Naive thymus-derived CD8-positive, alpha-beta T cell (primary cell): Measurements from ENCODE around the gene IQGAP3. TPM values are rescaled to one million over a fixed set of nuclear protein-coding genes. Genes with fewer than 3 reads are reported as not detected.

ENCODE experiments used
- ATAC-seq, 2 donors: fragments of 150-1000 bp; cut with Tn5 transposase in 1 of 2; sonication (Bioruptor Pico), chemical (Tn5 transposase) in 1 of 2; 1 replicate in 1 of 2; 2 replicates in 1 of 2; pipeline ENCODE4 v1.10.0; 2021; ENCODE audit warnings: mild to moderate bottlenecking in 2 of 2, moderate library complexity in 2 of 2
- POLR2A ChIA-PET: fragments of 350-600 bp; sonication (Branson Sonifier 250); formaldehyde crosslinking; loops from one replicate; lab custom pipeline; 2021; ENCODE audit warnings: antibody characterized with exemption; lab: Charles Lee
- DNase-seq, 10 donors: peaks; one replicate each; pipeline versions ENCODE4 v3.0.0 to v3.0.0-alpha.2; 2020 to 2022
- H3K27ac Mint-ChIP-seq, 10 donors: one replicate each; pipeline ENCODE4 v1.8.0; 2020 to 2022; ENCODE audit warnings: mild to moderate bottlenecking in 10 of 10, mixed read lengths in 10 of 10, moderate library complexity in 4 of 10, inconsistent platforms in 1 of 10
- H3K27me3 Mint-ChIP-seq, 5 donors: one replicate each; pipeline ENCODE4 v1.8.0; 2021 to 2022; ENCODE audit warnings: mixed read lengths in 5 of 5
- H3K36me3 Mint-ChIP-seq, 3 donors: one replicate each; pipeline ENCODE4 v1.8.0; 2020 to 2022; ENCODE audit warnings: mixed read lengths in 3 of 3, mild to moderate bottlenecking in 2 of 3, inconsistent platforms in 1 of 3
- H3K4me1 Mint-ChIP-seq, 4 donors: one replicate each; pipeline ENCODE4 v1.8.0; 2021 to 2022; ENCODE audit warnings: mixed read lengths in 4 of 4
- H3K4me3 Mint-ChIP-seq, 10 donors: one replicate each; pipeline ENCODE4 v1.8.0; 2020 to 2022; ENCODE audit warnings: mild to moderate bottlenecking in 10 of 10, mixed read lengths in 10 of 10, moderate library complexity in 6 of 10, inconsistent platforms in 1 of 10
- H3K9me3 Mint-ChIP-seq, 9 donors: one replicate each; pipeline ENCODE4 v1.8.0; 2020 to 2022; ENCODE audit warnings: mixed read lengths in 9 of 9, mild to moderate bottlenecking in 3 of 9, inconsistent platforms in 1 of 9, moderate library complexity in 1 of 9
- polyA plus RNA-seq, 3 donors: library from polyadenylated mRNA; unstranded; fragments of 300-500 nt; fragmentation: Illumina TruSeq; gene quantifications; one replicate each; pipeline ENCODE4 v1.2.3, GENCODE V29; 2021
- total RNA-seq, 8 experiments: library from RNA in 2 of 8; stranded (reverse) in 2 of 8; gene quantifications; one replicate each; pipeline ENCODE4 v1.2.3 and lab custom pipeline; 2021 to 2026

IQGAP3 gene
- total and polyA plus RNA-seq, 5 experiments from 2014 or later = 0.08 TPM; not detected in 4

DNA sequence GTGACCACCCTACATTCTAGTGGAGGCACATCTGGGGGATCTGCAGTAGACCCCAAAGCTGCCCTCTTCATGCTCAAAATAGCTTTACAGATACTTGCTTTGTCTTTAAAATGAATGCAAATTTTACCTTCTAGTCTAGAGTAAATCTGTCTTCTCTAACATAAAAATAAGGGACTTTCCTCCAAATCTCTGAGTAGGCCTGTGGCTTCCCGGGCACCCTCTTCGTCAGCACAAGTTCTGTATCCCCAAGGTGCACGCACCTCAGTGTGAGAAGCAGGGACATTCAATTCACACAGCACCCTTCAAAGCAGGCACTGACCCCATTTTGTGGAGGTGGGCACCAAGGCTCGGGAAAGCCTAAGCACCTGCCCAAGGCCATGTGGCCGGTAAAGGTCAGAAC lies 90.8 kb downstream of the IQGAP3 start:
- peaks cover 3 to 75% (median 14%) of the 10 kb centered on the region in 3 donors for H3K36me3 Mint-ChIP-seq
- H3K4me1 Mint-ChIP-seq = peaks cover 26 to 64% (median 59%) of the 10 kb centered on the region in 4 donors
- ATAC-seq = peak; percentile 31 to 51
- no peaks in the 10 kb centered on the region for H3K27me3 Mint-ChIP-seq
- H3K9me3 Mint-ChIP-seq = no peaks in the 10 kb centered on the region
- peak overlapping the region in 7 of 10 donors; percentile 0 to 56 (median 31) for H3K4me3 Mint-ChIP-seq
- DNase-seq = peak in 3 of 10 donors; percentile 26 to 35 (median 30)
- POLR2A ChIA-PET = interaction anchor here (0.6 to 15.0 kb wide), 10 partner anchors 17 to 127 kb away, joined by 3 to 359 read pairs (median 8); partner anchors contain the start of genes MEF2D and NAXE
- peak overlapping the region; percentile 79 to 99 (median 94) for H3K27ac Mint-ChIP-seq

- peaks cover 24 to 55% (median 55%) of the 10 kb centered on the region in 4 donors for H3K4me1 Mint-ChIP-seq
- ATAC-seq = peak; percentile 86 to 93
- peaks cover 0 to 84% (median 19%) of the 10 kb centered on the region in 3 donors for H3K36me3 Mint-ChIP-seq
- POLR2A ChIA-PET = interaction anchor here (0.5 to 15.0 kb wide), 17 partner anchors 9 to 536 kb away, joined by 3 to 359 read pairs (median 3); partner anchors contain the start of genes MEF2D, NAXE and TTC24
- peak overlapping the region; percentile 0 to 67 (median 52) for H3K4me3 Mint-ChIP-seq
- H3K9me3 Mint-ChIP-seq = no peaks in the 10 kb centered on the region
- H3K27ac Mint-ChIP-seq = peak overlapping the region; percentile 84 to 99 (median 94)
- no peaks in the 10 kb centered on the region for H3K27me3 Mint-ChIP-seq
- peak; percentile 66 to 91 (median 80) for DNase-seq
These were observed 91.8 kb downstream of the IQGAP3 start for GRCh38 chr1:156480411-156481192.

- Mint-ChIP-seq H3K27ac (peak overlapping the region in 8 of 10 donors; percentile 89 to 99 (median 96)), H3K4me3 (peak overlapping the region in 2 of 10 donors; percentile 8 to 57), H3K27me3 (no peaks in the 10 kb centered on the region)
These were observed 92.4 kb downstream of the IQGAP3 start for GRCh38 chr1:156480016-156480370.

GRCh38 chr1:156479093-156480015 lies 93.0 kb downstream of the IQGAP3 start:
- Mint-ChIP-seq H3K4me3 (peak overlapping the region in 1 of 10 donors; percentile 33), H3K4me1 (peaks cover 21 to 49% (median 44%) of the 10 kb centered on the region in 4 donors), H3K9me3 (no peaks in the 10 kb centered on the region), H3K27ac (peak overlapping the region in 6 of 10 donors; percentile 28 to 89 (median 56)), H3K36me3 (peaks cover 0 to 95% (median 20%) of the 10 kb centered on the region in 3 donors), H3K27me3 (no peaks in the 10 kb centered on the region)
- DNase-seq (no peak), ATAC-seq (no peak)
- POLR2A ChIA-PET = interaction anchor here (0.6 to 15.0 kb wide), 5 partner anchors 12 to 121 kb away, joined by 3 to 359 read pairs (median 9); partner anchors contain the start of genes MEF2D and NAXE

More at GRCh38 chr1:156480016-156480370, 92.4 kb downstream of the IQGAP3 start:
- Mint-ChIP-seq H3K4me1 (peaks cover 24 to 55% (median 50%) of the 10 kb centered on the region in 4 donors), H3K36me3 (peaks cover 0 to 90% (median 19%) of the 10 kb centered on the region in 3 donors), H3K9me3 (no peaks in the 10 kb centered on the region)
- POLR2A ChIA-PET = interaction anchor here (0.5 to 15.0 kb wide), 15 partner anchors 9 to 535 kb away, joined by 3 to 359 read pairs (median 3); partner anchors contain the start of genes MEF2D, NAXE and TTC24
- ATAC-seq (no peak), DNase-seq (no peak)

- Mint-ChIP-seq H3K4me3 (no peak overlapping the region), H3K27me3 (no peaks in the 10 kb centered on the region), H3K27ac (peak overlapping the region in 4 of 10 donors; percentile 13 to 79 (median 32)), H3K4me1 (peaks cover 20 to 45% (median 33%) of the 10 kb centered on the region in 4 donors), H3K9me3 (no peaks in the 10 kb centered on the region), H3K36me3 (peaks cover 0 to 98% (median 28%) of the 10 kb centered on the region in 3 donors)
- POLR2A ChIA-PET = interaction anchor here (1.1 kb wide), 1 partner anchor 10 kb away, joined by 3 read pairs; no protein-coding TSS in a partner anchor
- DNase-seq (no peak), ATAC-seq (no peak)
These were observed 94.1 kb downstream of the IQGAP3 start for GRCh38 chr1:156478250-156478627.

- DNase-seq = no peak
- ATAC-seq = no peak
- Mint-ChIP-seq H3K27ac (peak overlapping the region in 5 of 10 donors; percentile 35 to 80 (median 62)), H3K4me3 (peak overlapping the region in 1 of 10 donors; percentile 14), H3K4me1 (peaks cover 19 to 41% (median 28%) of the 10 kb centered on the region in 4 donors), H3K9me3 (no peaks in the 10 kb centered on the region), H3K27me3 (no peaks in the 10 kb centered on the region), H3K36me3 (peaks cover 0 to 98% (median 31%) of the 10 kb centered on the region in 3 donors)
- POLR2A ChIA-PET = interaction anchor here (1.1 to 2.4 kb wide), 3 partner anchors 9 to 31 kb away, joined by 3 to 10 read pairs (median 4); partner anchors contain the start of gene MEF2D
These were observed 94.7 kb downstream of the IQGAP3 start for GRCh38 chr1:156477526-156478249.

- H3K27ac Mint-ChIP-seq = peak overlapping the region in 6 of 10 donors; percentile 46 to 77 (median 64)
- H3K27me3 Mint-ChIP-seq = no peaks in the 10 kb centered on the region
- no peaks in the 10 kb centered on the region for H3K9me3 Mint-ChIP-seq
- POLR2A ChIA-PET = interaction anchor here (1.3 to 2.4 kb wide), 3 partner anchors 19 to 32 kb away, joined by 3 to 10 read pairs (median 4); partner anchors contain the start of gene MEF2D
- peaks cover 16 to 32% (median 18%) of the 10 kb centered on the region in 4 donors for H3K4me1 Mint-ChIP-seq
- peaks cover 0 to 96% (median 29%) of the 10 kb centered on the region in 3 donors for H3K36me3 Mint-ChIP-seq
- H3K4me3 Mint-ChIP-seq = no peak overlapping the region
- DNase-seq (no peak), ATAC-seq (no peak)
These were observed 95.7 kb downstream of the IQGAP3 start for GRCh38 chr1:156476501-156477298.

DNA sequence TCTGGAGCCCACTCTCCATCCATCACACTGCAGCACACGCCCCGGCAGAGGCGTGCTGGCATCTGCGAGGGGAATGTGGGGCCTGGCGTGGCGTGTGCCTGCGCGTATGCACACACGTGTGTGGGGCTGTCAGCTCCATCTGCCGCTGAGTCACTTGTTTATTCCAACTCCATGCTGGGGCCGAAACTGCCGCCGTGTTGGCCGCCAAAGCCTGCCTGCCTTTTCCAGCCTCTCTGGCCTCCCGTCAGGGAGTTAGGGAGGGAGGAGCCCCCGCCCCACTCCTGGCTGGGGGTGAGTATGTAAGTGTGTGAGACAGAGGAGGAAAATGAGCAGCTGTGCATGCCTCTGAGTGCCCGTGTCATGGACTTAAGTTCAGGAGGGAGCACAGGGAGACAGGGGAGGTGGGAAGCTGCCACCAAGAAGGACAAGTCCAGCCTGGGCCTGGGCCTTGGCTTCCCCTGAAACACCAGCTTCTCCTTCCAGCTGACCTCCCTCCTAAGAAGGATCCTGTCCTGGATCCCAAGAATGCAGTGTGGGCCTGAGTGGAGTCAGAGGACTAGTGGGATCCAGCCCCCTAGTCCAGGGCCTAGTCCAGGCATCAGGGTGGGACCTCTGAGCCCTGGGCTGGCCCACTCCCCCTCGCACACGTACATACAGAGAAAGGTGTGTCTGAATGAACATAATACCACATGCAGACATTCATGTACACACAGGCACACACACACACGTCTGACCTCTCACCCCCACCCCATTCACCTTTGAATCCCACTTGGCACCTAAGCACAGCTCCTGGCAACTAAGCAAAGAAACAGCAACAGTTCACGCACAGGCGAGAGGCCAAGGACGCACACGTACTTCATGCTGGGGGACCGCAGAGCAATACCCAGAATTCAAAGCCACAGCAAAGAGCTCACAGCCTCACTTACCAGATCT lies 96.5 kb downstream of the IQGAP3 start:
- H3K27me3 Mint-ChIP-seq = no peaks in the 10 kb centered on the region
- peaks cover 7 to 24% (median 10%) of the 10 kb centered on the region in 4 donors for H3K4me1 Mint-ChIP-seq
- no peaks in the 10 kb centered on the region for H3K9me3 Mint-ChIP-seq
- no peak overlapping the region for H3K4me3 Mint-ChIP-seq
- ATAC-seq = no peak
- POLR2A ChIA-PET = interaction anchor here (1.2 to 2.4 kb wide), 3 partner anchors 14 to 25 kb away, joined by 3 to 10 read pairs (median 3); partner anchors contain the start of gene MEF2D
- no peak for DNase-seq
- peak overlapping the region in 5 of 10 donors; percentile 14 to 62 (median 46) for H3K27ac Mint-ChIP-seq
- H3K36me3 Mint-ChIP-seq = peaks cover 0 to 95% (median 27%) of the 10 kb centered on the region in 3 donors
